OCI-LY3 (cell line): ENCODE measurements around the gene CAMTA1.
"Not testable (repeated sequence)": the region's sequence is repeated elsewhere in the genome, so short reads cannot be mapped to it uniquely, and the experiment has no call there.

Experiments used
- CTCF ChIP-seq: fragments of 200-600, 300-600 bp; sonication (generic); IDR thresholded peaks from 2 replicates; pipeline ENCODE4 v1.5.1; 2014; ENCODE audit warnings: antibody characterized with exemption, low read length, low read depth
- EZH2phosphoT487 ChIP-seq: fragments of 200-600 bp; shearing (Covaris generic); IDR thresholded peaks from 2 replicates; pipeline ENCODE4 v1.6.1; 2018; ENCODE audit warnings: antibody characterized with exemption, mixed run types, low read depth

- not testable (repeated sequence) for TF ChIP-seq EZH2phosphoT487, CTCF
Observed at GRCh38 chr1:7147581-7148282, 362.5 kb downstream of the CAMTA1 start.
